GM12873 (cell line): ENCODE results near the gene CADM2.

Experiments
- CTCF ChIP-seq: IDR thresholded peaks from 2 replicates; pipeline ENCODE4 v1.5.1; 2012; ENCODE audit warnings: low read depth, mild to moderate bottlenecking, moderate library complexity, low read length, control low read depth; ENCODE audit not compliant: insufficient read depth; ENCODE audit errors: missing control alignments

Gene CADM2

GRCh38 chr3:84974347-84974746 lies 15.6 kb downstream of the CADM2 start:
- TF ChIP-seq CTCF: no peak

GRCh38 chr3:84977021-84977420 lies 18.2 kb downstream of the CADM2 start:
- no peak for TF ChIP-seq CTCF

- TF ChIP-seq CTCF: no peak
These were observed 20.1 kb downstream of the CADM2 start for GRCh38 chr3:84978843-84979242.

GRCh38 chr3:84980011-84980410 lies 21.2 kb downstream of the CADM2 start:
- no peak for TF ChIP-seq CTCF

- no peak for TF ChIP-seq CTCF
These were observed 21.7 kb downstream of the CADM2 start for GRCh38 chr3:84980456-84980855.

GRCh38 chr3:84983490-84983889 lies 24.7 kb downstream of the CADM2 start:
- TF ChIP-seq CTCF: no peak

- no peak for TF ChIP-seq CTCF
These were observed 25.6 kb downstream of the CADM2 start for GRCh38 chr3:84984429-84984828.
